ENCODE results near the gene KRT79. TPM values are rescaled to one million over a fixed set of nuclear protein-coding genes. Genes with fewer than 3 reads are reported as not detected.

Gene KRT79
- total RNA-seq, 3 donors from 2014 or later: not detected

DNA sequence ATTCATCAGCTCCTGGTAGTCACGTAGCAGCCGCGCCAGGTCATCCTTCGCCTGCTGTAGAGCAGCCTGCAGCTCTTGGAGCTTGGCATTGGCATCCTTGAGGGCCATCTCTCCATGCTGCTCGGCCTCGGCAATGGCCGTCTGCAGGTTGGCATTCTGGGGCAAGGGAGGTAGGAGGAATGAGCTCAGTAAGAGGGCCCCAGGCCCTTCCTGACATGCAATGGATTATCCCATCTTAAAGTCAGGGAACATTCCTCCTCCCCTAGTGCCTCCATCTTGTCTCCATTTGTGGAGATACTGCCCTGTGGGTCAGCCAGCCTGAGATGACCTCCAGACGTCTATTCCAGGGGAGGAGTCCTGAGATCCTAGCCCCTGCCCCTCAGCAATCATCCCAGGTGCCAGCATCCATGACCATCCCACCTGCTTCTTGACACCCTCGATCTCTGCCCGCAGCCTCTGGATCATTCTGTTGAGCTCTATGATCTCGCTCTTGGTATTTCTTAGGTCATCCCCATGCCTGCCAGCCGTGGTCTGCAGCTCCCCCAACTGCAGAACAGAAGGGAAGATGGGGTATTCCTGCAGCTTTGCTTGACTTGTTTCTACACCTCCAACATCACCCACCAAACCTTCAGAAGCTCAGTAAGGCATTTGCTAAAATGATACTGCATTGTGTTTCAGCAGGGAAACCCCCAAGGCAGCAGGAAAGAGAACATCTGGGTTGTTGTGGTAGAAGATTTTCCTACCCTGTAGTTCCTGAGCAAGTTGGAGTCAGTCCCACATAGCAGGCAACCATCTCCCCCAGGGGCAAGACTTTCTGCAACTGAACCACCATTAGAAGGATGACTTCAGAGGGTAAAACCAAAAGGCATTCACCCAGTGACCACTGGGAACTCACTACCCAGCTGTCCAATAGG lies 42.6 kb downstream of the KRT79 start:
- no peak for TF ChIP-seq CTCF (IDR thresholded peaks at IDR 0.05)
- no peaks in the 10 kb centered on the region for H3K36me3 ChIP-seq (ENCODE audit: low read depth)
- intact Hi-C loops (cut with DNase I, micrococcal nuclease): no loop called here
- no peaks in the 10 kb centered on the region for H3K4me1 ChIP-seq (ENCODE audit: low read depth)
- DNase-seq (no peak), ATAC-seq (no peak)
- H3K9me3 ChIP-seq: no peaks in the 10 kb centered on the region
- H3K4me3 ChIP-seq: no peak overlapping the region

- Histone ChIP-seq H3K4me3 (no peak overlapping the region), H3K4me1 (ENCODE audit: low read depth) (no peaks in the 10 kb centered on the region), H3K36me3 (ENCODE audit: low read depth) (no peaks in the 10 kb centered on the region), H3K9me3 (no peaks in the 10 kb centered on the region)
- ATAC-seq (no peak), DNase-seq (no peak)
- intact Hi-C loops (cut with DNase I, micrococcal nuclease): no loop called here
- no peak for TF ChIP-seq CTCF (IDR thresholded peaks at IDR 0.05)
Measured at GRCh38 chr12:52790427-52791270, 43.5 kb downstream of the KRT79 start.

DNA sequence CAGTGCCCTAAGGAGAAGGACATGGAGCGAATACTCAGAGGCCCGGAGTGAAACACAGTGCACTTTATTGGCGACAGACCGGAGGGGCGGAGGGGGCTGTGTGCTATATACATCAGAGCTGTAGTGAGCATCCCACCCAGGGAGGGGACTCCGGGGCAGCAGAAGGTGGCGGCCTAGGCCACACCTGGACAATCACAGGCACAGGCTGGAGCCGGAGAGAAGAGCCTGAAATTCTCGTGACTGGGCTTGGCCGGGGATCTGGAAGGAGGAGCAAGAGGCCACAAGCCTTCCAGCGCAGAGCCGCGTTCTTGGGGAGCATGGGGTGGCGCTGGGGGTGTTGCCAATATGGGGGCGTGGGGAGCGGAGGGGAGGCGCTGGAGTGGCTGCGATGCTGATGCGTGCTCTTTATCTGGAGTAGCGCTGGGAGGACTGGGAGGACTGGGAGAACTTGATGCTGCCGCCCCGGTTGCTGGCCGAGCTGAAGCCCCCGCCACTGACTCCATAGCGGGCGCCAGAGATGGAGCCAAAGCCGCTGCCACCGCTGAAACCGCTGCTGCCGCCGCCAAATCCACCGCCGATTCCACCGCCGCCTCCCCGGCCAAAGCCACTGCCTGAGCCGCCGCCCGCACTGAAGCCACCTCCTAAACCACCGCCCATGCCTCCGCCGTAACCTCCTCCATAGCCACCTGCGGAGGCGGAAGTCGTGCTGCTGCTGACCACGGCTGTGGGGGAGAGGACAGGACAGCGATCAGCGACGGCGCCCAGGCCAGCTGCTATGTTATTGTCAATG lies 44.3 kb downstream of the KRT79 start:
- Histone ChIP-seq H3K4me1 (ENCODE audit: low read depth) (no peaks in the 10 kb centered on the region), H3K9me3 (no peaks in the 10 kb centered on the region), H3K36me3 (ENCODE audit: low read depth) (no peaks in the 10 kb centered on the region), H3K4me3 (no peak overlapping the region)
- peak; percentile 50 to 72 (median 60) for DNase-seq
- ATAC-seq: peak; percentile 91
- intact Hi-C loops (cut with DNase I, micrococcal nuclease): no loop called here
- TF ChIP-seq CTCF (IDR thresholded peaks at IDR 0.05): no peak

DNA sequence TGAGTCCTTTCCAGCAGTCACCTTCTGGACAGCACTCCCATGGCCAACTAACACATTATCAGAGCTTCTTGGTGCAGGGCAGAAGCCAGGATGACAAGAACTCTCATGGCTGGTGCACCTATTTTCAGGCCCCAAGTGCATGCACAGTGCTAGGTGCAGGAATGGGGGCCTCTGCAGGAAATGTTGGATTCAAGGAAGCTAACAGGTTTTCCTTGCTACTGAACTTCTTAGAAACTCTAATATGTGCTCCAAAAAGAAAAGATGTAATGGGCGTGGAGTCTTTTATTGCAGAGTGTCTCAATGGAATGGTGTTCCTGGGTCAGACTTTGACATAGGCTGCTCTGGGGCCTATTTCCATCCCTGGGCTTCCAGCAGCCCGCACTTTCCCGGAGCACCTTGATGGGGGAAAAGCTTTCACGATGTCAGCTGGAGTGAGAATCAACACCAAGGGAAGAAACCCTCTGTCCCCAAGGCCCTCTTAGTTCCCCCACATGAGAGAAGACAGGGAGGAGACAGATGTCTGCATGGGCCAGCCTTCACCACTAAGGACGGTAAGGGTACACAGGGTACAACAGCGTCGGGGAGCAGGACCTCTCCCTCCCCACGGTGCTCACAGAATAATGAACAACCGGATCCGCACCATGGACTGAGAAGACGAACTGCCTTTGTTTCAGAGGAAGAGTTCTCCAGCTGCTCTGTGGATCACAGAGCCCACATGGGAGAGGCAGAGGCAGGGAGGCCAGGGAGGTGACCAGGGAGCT lies 45.1 kb downstream of the KRT79 start:
- Histone ChIP-seq H3K36me3 (ENCODE audit: low read depth) (no peaks in the 10 kb centered on the region), H3K9me3 (no peaks in the 10 kb centered on the region), H3K4me3 (no peak overlapping the region), H3K4me1 (ENCODE audit: low read depth) (no peaks in the 10 kb centered on the region)
- no peak for DNase-seq
- intact Hi-C loops (cut with DNase I, micrococcal nuclease): no loop called here
- no peak for ATAC-seq
- no peak for TF ChIP-seq CTCF (IDR thresholded peaks at IDR 0.05)

Measured in mucosa of descending colon (tissue), 3 donors.